Endothelial cell of umbilical vein (primary cell): ENCODE measurements around the gene VPS52. TPM values are rescaled to one million over a fixed set of nuclear protein-coding genes. Genes with fewer than 3 reads are reported as not detected.

Experiments
- BruUV-seq: library from RNA; stranded (reverse); fragments of 400-500 nt; replicated peaks from 2 replicates; lab custom pipeline; 2021; lab: Mats Ljungman, UMichigan
- CTCF ChIA-PET: fragments of 300-600, 350-600 bp; sonication (Branson Sonifier 250); formaldehyde crosslinking; loops from one replicate; lab custom pipeline; 2021; ENCODE audit warnings: antibody characterized with exemption, inconsistent platforms; lab: Charles Lee
- POLR2A ChIA-PET: fragments of 300-600, 350-600 bp; sonication (Branson Sonifier 250); formaldehyde crosslinking; loops from one replicate; lab custom pipeline; 2021; ENCODE audit warnings: antibody characterized with exemption, inconsistent platforms; lab: Charles Lee
- DNase-seq: peaks from one replicate; pipeline ENCODE4 v3.0.0-alpha.2; 2011; ENCODE audit warnings: low read depth, low spot score
- FAIRE-seq: peaks from 2 replicates; lab custom pipeline; 2011; peaks lifted over from hg19 to GRCh38; lab: Jason Lieb, UNC
- H2AFZ ChIP-seq: 2 replicates; pipeline ENCODE4 v1.6.0; 2012; ENCODE audit warnings: low read depth, low read length, control low read depth, inconsistent platforms
- H3K27ac ChIP-seq: 2 replicates; pipeline ENCODE4 v1.5.1; 2011; ENCODE audit warnings: low read depth, mild to moderate bottlenecking, control low read depth, low read length, moderate library complexity; ENCODE audit not compliant: insufficient read depth
- H3K27me3 ChIP-seq, 2 experiments: 2 replicates each; pipeline versions ENCODE4 v1.6.0 to v1.6.1; 2011; ENCODE audit warnings: low read length in 2 of 2, mixed read lengths in 1 of 2; ENCODE audit not compliant: control insufficient read depth in 2 of 2, insufficient read depth in 2 of 2
- H3K36me3 ChIP-seq, 2 experiments: 2 replicates in 1 of 2; 3 replicates in 1 of 2; pipeline ENCODE4 v1.5.1; 2011; ENCODE audit warnings: low read length in 2 of 2, mild to moderate bottlenecking in 1 of 2, moderate library complexity in 1 of 2; ENCODE audit not compliant: control insufficient read depth in 2 of 2, insufficient read depth in 2 of 2; ENCODE audit errors: extremely low read depth in 1 of 2
- H3K4me1 ChIP-seq: 3 replicates; pipeline ENCODE4 v1.5.1; 2011; ENCODE audit warnings: mild to moderate bottlenecking, low read length; ENCODE audit not compliant: control insufficient read depth, insufficient read depth; ENCODE audit errors: extremely low read depth
- H3K4me2 ChIP-seq: 2 replicates; pipeline ENCODE4 v1.6.1; 2011; ENCODE audit warnings: low read length, control low read depth, mixed read lengths; ENCODE audit not compliant: insufficient read depth
- H3K4me3 ChIP-seq, 3 experiments: fragments of 200-600 bp in 1 of 3; sonication (generic), shearing (Covaris generic) in 1 of 3; replicated peaks in 1 of 3; 2 replicates each; pipeline ENCODE4 v1.5.1; 2011 to 2016; ENCODE audit warnings: control low read depth in 3 of 3, low read length in 3 of 3, mild to moderate bottlenecking in 2 of 3, inconsistent platforms in 1 of 3, low read depth in 1 of 3, moderate library complexity in 1 of 3; ENCODE audit not compliant: insufficient read depth in 1 of 3
- H3K79me2 ChIP-seq: 2 replicates; pipeline ENCODE4 v1.6.0; 2012; ENCODE audit warnings: low read length, inconsistent platforms; ENCODE audit not compliant: control insufficient read depth, insufficient read depth
- H3K9ac ChIP-seq: replicated peaks from 2 replicates; pipeline ENCODE3; 2011; ENCODE audit warnings: low read length, control low read depth; ENCODE audit not compliant: insufficient read depth; ENCODE audit errors: extremely low read depth
- H3K9me1 ChIP-seq: replicated peaks from 3 replicates; pipeline ENCODE4 v1.6.0; 2011; ENCODE audit warnings: mild to moderate bottlenecking, low read length; ENCODE audit not compliant: control insufficient read depth, insufficient read depth; ENCODE audit errors: extremely low read depth
- H3K9me3 ChIP-seq: replicated peaks from 2 replicates; pipeline ENCODE4 v1.5.1; 2012; ENCODE audit warnings: low read length, inconsistent platforms; ENCODE audit not compliant: control insufficient read depth, insufficient read depth
- H4K20me1 ChIP-seq: replicated peaks from 2 replicates; pipeline ENCODE3; 2011; ENCODE audit warnings: mild to moderate bottlenecking, low read length; ENCODE audit not compliant: control insufficient read depth, insufficient read depth; ENCODE audit errors: extremely low read depth
- CTCF ChIP-seq, 2 donors: IDR thresholded peaks; 1 replicate in 1 of 2; 2 replicates in 1 of 2; pipeline ENCODE4 v1.5.1; 2011; ENCODE audit warnings: low read length in 2 of 2, mild to moderate bottlenecking in 2 of 2, moderate library complexity in 2 of 2, control low read depth in 1 of 2, inconsistent platforms in 1 of 2, low read depth in 1 of 2; ENCODE audit not compliant: insufficient read depth in 1 of 2; ENCODE audit errors: extremely low read depth in 1 of 2
- EZH2 ChIP-seq: IDR thresholded peaks from 2 replicates; pipeline ENCODE4 v1.6.1; 2012; ENCODE audit warnings: borderline replicate concordance, low read depth, mild to moderate bottlenecking, moderate library complexity, low read length, inconsistent platforms; ENCODE audit not compliant: severe bottlenecking
- FOS ChIP-seq: IDR thresholded peaks from 2 replicates; pipeline ENCODE4 v1.6.1; 2011; ENCODE audit warnings: mild to moderate bottlenecking, low read length, moderate library complexity, borderline replicate concordance; ENCODE audit not compliant: insufficient read depth
- GATA2 ChIP-seq: IDR thresholded peaks from 2 replicates; pipeline ENCODE4 v1.7.0; 2011; ENCODE audit warnings: low read depth, mild to moderate bottlenecking, moderate library complexity, mixed read lengths, low read length; ENCODE audit not compliant: insufficient read length, insufficient read depth
- JUN ChIP-seq: IDR thresholded peaks from 2 replicates; pipeline ENCODE4 v1.6.1; 2011; ENCODE audit warnings: borderline replicate concordance, low read depth; ENCODE audit not compliant: insufficient read length, insufficient read depth
- MAX ChIP-seq: IDR thresholded peaks from 2 replicates; pipeline ENCODE4 v1.6.1; 2011; ENCODE audit not compliant: insufficient read depth, insufficient read length
- MYC ChIP-seq: IDR thresholded peaks from one replicate; pipeline ENCODE4 v1.6.1; 2011; ENCODE audit warnings: mild to moderate bottlenecking, low read depth, low read length
- POLR2AphosphoS5 ChIP-seq: IDR thresholded peaks from 2 replicates; pipeline ENCODE4 v1.6.1; 2012; ENCODE audit warnings: low read depth, mild to moderate bottlenecking, control low read depth, low read length, moderate library complexity; ENCODE audit not compliant: insufficient read depth
- dilution Hi-C: fragments of 300-500 bp; cut with MboI; formaldehyde crosslinking; loops from one replicate; pipeline ENCODE4 v1.15.0; 2019; ENCODE audit warnings: low sequenced_read_pairs; ENCODE audit not compliant: extremely low pct_ligation_motif_present
- intact Hi-C: fragments of 100-400 bp; cut with micrococcal nuclease; formaldehyde crosslinking; loops from one replicate; pipeline ENCODE4 v1.10.0; 2022
- polyA plus RNA-seq, 4 experiments: library from polyadenylated mRNA; depleted of rRNA in 3 of 4; stranded (reverse) in 3 of 4; unstranded in 1 of 4; fragments of >200 nt; gene quantifications; 2 replicates each; pipeline versions ENCODE4 v1.2.1 to v1.2.3, GENCODE V29; 2011 to 2012; ENCODE audit warnings: missing spikeins in 1 of 4
- total RNA-seq: library from RNA; stranded (reverse); gene quantifications from 2 replicates; pipeline ENCODE4 v1.2.3, GENCODE V29; 2021

VPS52 gene
- total and polyA plus RNA-seq, 2 donors (not counting 3 experiments of a cell fraction or from before 2014, with no cell fraction given), result 49.2 to 112 TPM

GRCh38 chr6:33297406-33297955 is 25.8 kb upstream of the VPS52 start:
- Histone ChIP-seq H3K4me1 (peaks cover 13% of the 10 kb centered on the region), H3K27me3 (no peaks in the 10 kb centered on the region), H3K9ac (peak overlapping the region; percentile 53), H3K36me3 (peaks cover 2 to 22% of the 10 kb centered on the region in 2 experiments), H3K4me3 (peak overlapping the region; percentile 46 to 82 (median 50)), H3K9me3 (no peaks in the 10 kb centered on the region), H3K27ac (peak overlapping the region; percentile 51), H3K79me2 (peaks cover 16% of the 10 kb centered on the region), H4K20me1 (no peaks in the 10 kb centered on the region), H2AFZ (peak overlapping the region; percentile 11), H3K9me1 (no peaks in the 10 kb centered on the region), H3K4me2 (peak overlapping the region; percentile 71)
- DNase-seq (peak; percentile 23), FAIRE-seq (peak; percentile 77)
- dilution Hi-C loops, result no loop called here
- ChIA-PET CTCF (interaction anchor here (2.0 to 3.3 kb wide), 2 partner anchors 8 to 20 kb away, joined by 6 to 39 read pairs; partner anchors contain the start of genes B3GALT4, PFDN6 and WDR46), POLR2A (interaction anchor here (0.6 to 1.6 kb wide), 3 partner anchors 8 to 20 kb away, joined by 4 to 9 read pairs (median 5); partner anchors contain the start of genes B3GALT4, WDR46 and ZBTB22)
- BruUV-seq, result no TSS peak
- TF ChIP-seq MAX (peak; percentile 20), JUN (no peak), FOS (no peak)
- intact Hi-C loops, result no loop called here

- no peaks in the 10 kb centered on the region for H3K9me1 ChIP-seq
- DNase-seq (no peak), FAIRE-seq (no peak)
- TF ChIP-seq MYC (no peak), EZH2 (no peak), FOS (no peak), GATA2 (no peak), CTCF (IDR thresholded peaks at IDR 0.05; ENCODE audit: extremely low read depth in 1 of 2, insufficient read depth in 1 of 2, low read depth in 1 of 2, low read length in 2 of 2) (no peak), JUN (no peak), MAX (no peak), POLR2AphosphoS5 (no peak)
- no peaks in the 10 kb centered on the region for H4K20me1 ChIP-seq
- POLR2A ChIA-PET, result interaction anchor here (0.8 to 1.6 kb wide), 2 partner anchors 20 to 21 kb away, joined by 4 to 5 read pairs; partner anchors contain the start of genes B3GALT4 and ZBTB22
- CTCF ChIA-PET, result interaction anchor here (2.0 to 3.3 kb wide), 2 partner anchors 8 to 19 kb away, joined by 6 to 39 read pairs; partner anchors contain the start of genes B3GALT4, PFDN6 and WDR46
- peak overlapping the region in 2 of 3 experiments; percentile 50 to 82 for H3K4me3 ChIP-seq
- no peaks in the 10 kb centered on the region for H3K27me3 ChIP-seq
- peaks cover 4 to 27% of the 10 kb centered on the region in 2 experiments for H3K36me3 ChIP-seq
- no peak overlapping the region for H2AFZ ChIP-seq
- H3K4me2 ChIP-seq, result peak overlapping the region; percentile 71
- peaks cover 13% of the 10 kb centered on the region for H3K4me1 ChIP-seq
- dilution Hi-C loops, result no loop called here
- no TSS peak for BruUV-seq
- H3K79me2 ChIP-seq, result peaks cover 16% of the 10 kb centered on the region
- no peak overlapping the region for H3K27ac ChIP-seq
- intact Hi-C loops, result no loop called here
- no peaks in the 10 kb centered on the region for H3K9me3 ChIP-seq
- H3K9ac ChIP-seq, result no peak overlapping the region
Measured at GRCh38 chr6:33296797-33297405, 25.2 kb upstream of the VPS52 start.
